Epithelial cell of proximal tubule (primary cell): ENCODE measurements around the gene MAML3. TPM values are rescaled to one million over a fixed set of nuclear protein-coding genes. Genes with fewer than 3 reads are reported as not detected.

Experiments
- DNase-seq: peaks from one replicate; pipeline ENCODE4 v3.0.0-alpha.2; 2011; ENCODE audit warnings: low read depth
- H3K4me3 ChIP-seq: 2 replicates; pipeline ENCODE4 v1.5.1; 2011; ENCODE audit warnings: low read depth, mild to moderate bottlenecking, low read length
- total RNA-seq: library from RNA; depleted of rRNA; stranded (reverse); fragments of >200 nt; gene quantifications from 2 replicates; pipeline ENCODE4 v1.2.3, GENCODE V29; 2015
- TF ChIP-seq, protein P1 (sequence below): conservative IDR thresholded peaks from 2 replicates; pipeline ENCODE4 v1.5.1; 2012; ENCODE audit warnings: low read depth, mild to moderate bottlenecking, low read length

MAML3 gene
- total RNA-seq, 1 donor from 2014 or later, result 1.2 TPM

DNA sequence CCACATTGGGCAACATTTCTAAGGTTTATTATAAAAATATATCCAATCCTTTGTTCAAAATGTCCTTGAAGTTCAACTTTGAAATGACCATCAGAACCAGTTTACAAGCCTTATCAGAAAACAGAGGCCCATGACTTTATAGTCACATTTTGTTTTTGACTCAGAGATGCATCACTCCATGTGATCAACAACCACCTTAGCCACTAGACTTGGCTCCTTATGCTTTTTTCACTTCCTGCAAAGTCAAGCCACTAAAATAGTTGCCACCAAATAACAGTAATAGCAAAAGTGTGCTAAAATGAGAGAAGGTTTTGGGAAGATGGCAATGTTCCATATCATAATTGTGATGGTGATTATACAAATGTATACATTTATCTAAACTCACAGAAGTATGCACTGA is 181.7 kb downstream of the MAML3 start:
- DNase-seq, result no peak
- TF ChIP-seq, protein P1, sequence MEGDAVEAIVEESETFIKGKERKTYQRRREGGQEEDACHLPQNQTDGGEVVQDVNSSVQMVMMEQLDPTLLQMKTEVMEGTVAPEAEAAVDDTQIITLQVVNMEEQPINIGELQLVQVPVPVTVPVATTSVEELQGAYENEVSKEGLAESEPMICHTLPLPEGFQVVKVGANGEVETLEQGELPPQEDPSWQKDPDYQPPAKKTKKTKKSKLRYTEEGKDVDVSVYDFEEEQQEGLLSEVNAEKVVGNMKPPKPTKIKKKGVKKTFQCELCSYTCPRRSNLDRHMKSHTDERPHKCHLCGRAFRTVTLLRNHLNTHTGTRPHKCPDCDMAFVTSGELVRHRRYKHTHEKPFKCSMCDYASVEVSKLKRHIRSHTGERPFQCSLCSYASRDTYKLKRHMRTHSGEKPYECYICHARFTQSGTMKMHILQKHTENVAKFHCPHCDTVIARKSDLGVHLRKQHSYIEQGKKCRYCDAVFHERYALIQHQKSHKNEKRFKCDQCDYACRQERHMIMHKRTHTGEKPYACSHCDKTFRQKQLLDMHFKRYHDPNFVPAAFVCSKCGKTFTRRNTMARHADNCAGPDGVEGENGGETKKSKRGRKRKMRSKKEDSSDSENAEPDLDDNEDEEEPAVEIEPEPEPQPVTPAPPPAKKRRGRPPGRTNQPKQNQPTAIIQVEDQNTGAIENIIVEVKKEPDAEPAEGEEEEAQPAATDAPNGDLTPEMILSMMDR, result no peak
- no peak overlapping the region for H3K4me3 ChIP-seq

DNA sequence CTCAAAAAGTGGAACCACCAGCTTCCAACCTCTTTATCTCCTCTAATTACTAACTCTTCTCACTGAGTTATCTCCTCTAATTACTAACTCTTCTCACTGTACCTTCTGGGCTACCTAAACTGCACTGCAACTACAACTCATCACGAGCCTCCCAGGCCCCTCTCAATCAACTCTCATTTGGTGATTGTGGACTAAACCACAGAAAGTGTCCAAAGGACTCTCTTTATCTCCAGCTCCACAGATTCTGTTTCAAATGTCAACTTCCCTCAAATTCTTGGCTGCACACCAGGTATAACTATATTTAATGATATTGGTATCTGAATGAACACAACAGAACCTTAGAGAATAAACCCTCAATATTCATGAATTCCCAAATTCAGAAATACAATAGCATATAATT is 182.9 kb downstream of the MAML3 start:
- DNase-seq, result no peak
- H3K4me3 ChIP-seq, result no peak overlapping the region
- TF ChIP-seq, protein P1, result no peak

DNA sequence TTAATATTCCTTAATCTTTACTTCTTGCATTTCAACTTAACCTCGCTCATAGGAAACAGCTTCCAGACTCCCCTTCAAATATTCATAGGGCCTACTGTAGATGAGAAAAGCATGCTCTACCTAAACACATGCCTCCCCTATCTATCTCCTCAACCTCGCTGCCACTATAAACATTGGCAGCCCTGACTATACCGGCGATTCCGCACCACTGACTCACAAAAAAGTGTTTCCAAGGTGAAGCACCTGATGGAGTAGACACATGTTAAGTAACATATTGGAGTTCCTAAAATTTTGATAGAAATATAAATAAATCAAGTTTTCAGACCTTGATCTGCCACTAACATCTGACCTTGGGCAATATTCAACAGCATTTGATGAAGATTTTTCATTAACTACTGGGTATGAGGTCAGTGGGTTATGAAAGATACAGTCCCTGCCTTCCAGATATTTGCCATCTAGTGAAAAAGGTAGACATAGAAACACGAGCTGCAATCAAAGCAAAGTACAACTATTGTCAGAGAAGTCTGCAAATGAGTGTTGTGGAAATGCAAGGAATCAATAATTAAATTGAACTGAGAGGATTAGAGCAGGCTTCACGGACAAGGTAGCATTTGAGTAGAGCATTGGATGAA is 184.2 kb downstream of the MAML3 start:
- TF ChIP-seq, protein P1, result no peak
- no peak overlapping the region for H3K4me3 ChIP-seq
- no peak for DNase-seq

DNA sequence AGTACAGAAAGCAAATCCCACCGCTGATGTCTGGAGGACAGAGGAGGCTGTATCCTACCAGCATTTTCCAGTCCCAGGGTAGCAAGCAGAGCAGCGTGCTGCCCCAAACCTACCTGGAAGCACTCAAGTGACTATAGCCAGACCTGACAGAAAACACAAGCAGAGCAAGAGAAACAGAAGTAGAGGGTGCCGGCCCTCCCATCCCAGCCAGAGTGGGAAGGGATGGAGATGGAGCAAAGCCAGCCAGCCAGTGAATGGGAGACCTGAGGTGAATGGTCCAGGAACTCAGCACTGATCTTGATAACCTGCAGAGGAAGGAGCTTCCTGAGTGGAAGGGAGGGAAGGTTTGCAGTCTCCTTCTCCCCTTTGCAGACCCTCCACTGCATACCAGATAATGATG is 185.2 kb downstream of the MAML3 start:
- no peak overlapping the region for H3K4me3 ChIP-seq
- TF ChIP-seq, protein P1, result no peak
- no peak for DNase-seq

DNA sequence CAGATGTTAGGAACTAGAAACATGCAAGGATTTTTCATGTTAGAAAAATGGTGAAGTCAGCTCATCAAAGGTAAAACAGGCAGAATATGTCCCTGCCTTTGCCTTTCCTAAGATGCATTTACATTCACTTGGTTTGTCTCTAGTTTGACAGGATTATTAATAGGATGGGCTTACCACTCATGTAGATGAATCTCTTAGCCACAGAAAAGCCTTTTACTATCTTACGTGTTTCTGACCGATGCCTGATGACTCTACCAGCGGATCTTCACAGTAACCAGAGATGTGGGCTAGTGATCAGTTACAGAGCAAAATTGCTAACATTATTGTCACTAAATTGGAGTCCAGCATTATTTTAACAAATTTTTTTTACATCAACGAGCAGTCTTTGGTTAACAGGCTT is 187.6 kb downstream of the MAML3 start:
- H3K4me3 ChIP-seq, result no peak overlapping the region
- TF ChIP-seq, protein P1, result no peak
- no peak for DNase-seq

DNA sequence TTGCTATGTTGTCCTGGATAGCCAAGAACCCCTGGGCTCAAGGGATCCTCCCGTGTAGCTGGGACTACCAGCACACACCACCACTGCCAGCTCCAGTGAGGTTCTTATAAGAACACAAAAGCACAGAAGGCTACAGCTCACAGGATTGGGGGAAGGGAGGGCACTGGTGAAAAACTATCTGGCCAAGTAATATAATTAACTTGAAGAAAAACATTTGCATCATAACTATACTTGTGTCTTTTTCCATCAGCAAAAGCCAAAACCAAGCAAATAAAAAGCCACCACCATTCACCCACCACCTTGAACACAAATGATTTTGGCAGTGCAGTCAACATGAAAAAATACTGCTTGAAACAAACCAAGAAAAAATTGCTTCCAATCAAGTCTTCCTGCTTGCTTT is 188.2 kb downstream of the MAML3 start:
- no peak overlapping the region for H3K4me3 ChIP-seq
- DNase-seq, result no peak
- TF ChIP-seq, protein P1, result no peak

DNA sequence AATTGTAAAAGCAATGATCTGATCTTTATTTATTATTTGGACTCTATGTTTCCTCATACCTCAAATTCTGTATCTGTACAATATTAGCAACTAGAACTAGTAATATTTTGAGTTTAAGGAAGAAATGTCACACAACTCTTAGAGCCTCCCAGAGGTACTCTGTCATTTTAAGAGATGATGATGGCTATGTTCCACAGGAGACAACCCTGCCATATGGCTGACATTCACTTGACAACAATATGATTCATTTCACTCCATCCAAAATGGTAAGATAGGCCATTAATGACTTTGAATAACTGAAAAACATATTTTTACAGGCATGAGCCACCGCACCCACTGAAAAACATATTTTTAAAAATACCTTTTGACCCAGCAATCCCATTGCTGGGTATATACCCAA is 190.3 kb downstream of the MAML3 start:
- no peak overlapping the region for H3K4me3 ChIP-seq
- TF ChIP-seq, protein P1, result no peak
- DNase-seq, result no peak
